DOHH2 (cell line): ENCODE measurements around the gene OR5B17.

Source experiments
- H3F3A ChIP-seq: fragments of 200-600 bp; sonication (generic), shearing (Covaris generic); 2 replicates; pipeline ENCODE4 v1.6.0; 2016; ENCODE audit warnings: antibody characterized with exemption, mild to moderate bottlenecking; ENCODE audit not compliant: control insufficient read depth, insufficient read depth
- H3K27ac ChIP-seq: fragments of 200-600 bp; sonication (generic); 2 replicates; pipeline ENCODE4 v1.5.1; 2014; ENCODE audit warnings: low read depth, mild to moderate bottlenecking, low read length, moderate library complexity
- H3K27me3 ChIP-seq: fragments of 200-600 bp; sonication (generic); 2 replicates; pipeline ENCODE4 v1.6.1; 2014; ENCODE audit warnings: mild to moderate bottlenecking, low read length, mixed read lengths; ENCODE audit not compliant: control insufficient read depth
- H3K36me3 ChIP-seq: fragments of 200-600 bp; sonication (generic); 2 replicates; pipeline ENCODE4 v1.6.1; 2014; ENCODE audit warnings: mild to moderate bottlenecking, low read length, moderate library complexity, mixed read lengths; ENCODE audit not compliant: control insufficient read depth
- H3K4me1 ChIP-seq: fragments of 200-600 bp; sonication (generic); 2 replicates; pipeline ENCODE4 v1.6.1; 2014; ENCODE audit warnings: mild to moderate bottlenecking, low read length, mixed read lengths; ENCODE audit not compliant: control insufficient read depth
- H3K4me2 ChIP-seq: fragments of 200-600 bp; sonication (generic); 2 replicates; pipeline ENCODE4 v1.6.0; 2014; ENCODE audit warnings: mild to moderate bottlenecking, low read length, moderate library complexity
- H3K4me3 ChIP-seq: fragments of 200-600 bp; sonication (generic); 2 replicates; pipeline ENCODE4 v1.5.1; 2014; ENCODE audit warnings: mild to moderate bottlenecking, low read length, mixed read lengths
- H3K79me2 ChIP-seq: fragments of 200-600 bp; sonication (generic); 2 replicates; pipeline ENCODE4 v1.6.1; 2014; ENCODE audit warnings: mild to moderate bottlenecking, low read length, mixed read lengths; ENCODE audit not compliant: control insufficient read depth
- H3K9me2 ChIP-seq: fragments of 200-600 bp; sonication (generic); replicated peaks from 2 replicates; pipeline ENCODE4 v1.6.1; 2014; ENCODE audit warnings: mild to moderate bottlenecking, low read length, mixed read lengths; ENCODE audit not compliant: control insufficient read depth
- H3K9me3 ChIP-seq: fragments of 200-600 bp; sonication (generic); 2 replicates; pipeline ENCODE4 v1.6.1; 2014; ENCODE audit warnings: antibody characterized with exemption, low read length, mixed read lengths; ENCODE audit not compliant: control insufficient read depth, insufficient read depth
- H4K20me1 ChIP-seq: fragments of 200-600 bp; sonication (generic); 2 replicates; pipeline ENCODE4 v1.6.0; 2014; ENCODE audit warnings: low read depth, mild to moderate bottlenecking, antibody characterized with exemption, low read length, moderate library complexity; ENCODE audit not compliant: control insufficient read depth, insufficient read depth
- CTCF ChIP-seq: fragments of 200-600 bp; sonication (generic); IDR thresholded peaks from one replicate; pipeline ENCODE4 v1.5.1; 2014; ENCODE audit warnings: antibody characterized with exemption, mild to moderate bottlenecking, low read depth, low read length; ENCODE audit not compliant: poor library complexity, severe bottlenecking
- EZH2phosphoT487 ChIP-seq: fragments of 200-600 bp; sonication (generic); IDR thresholded peaks from 2 replicates; pipeline ENCODE4 v1.6.1; 2017; ENCODE audit warnings: borderline replicate concordance, mild to moderate bottlenecking, antibody characterized with exemption, low read length, moderate library complexity, mixed read lengths

OR5B17 gene

GRCh38 chr11:58318532-58318931 is 40.3 kb downstream of the OR5B17 start:
- no peak for TF ChIP-seq EZH2phosphoT487
- TF ChIP-seq CTCF = no peak
- no peak overlapping the region for H3K4me2 ChIP-seq
- no peaks in the 10 kb centered on the region for H3K36me3 ChIP-seq
- no peaks in the 10 kb centered on the region for H3K79me2 ChIP-seq
- no peak overlapping the region for H3K4me3 ChIP-seq
- no peaks in the 10 kb centered on the region for H3K9me3 ChIP-seq
- no peaks in the 10 kb centered on the region for H3K27me3 ChIP-seq
- no peaks in the 10 kb centered on the region for H3K9me2 ChIP-seq
- no peaks in the 10 kb centered on the region for H3F3A ChIP-seq
- no peaks in the 10 kb centered on the region for H4K20me1 ChIP-seq
- H3K27ac ChIP-seq = no peak overlapping the region
- H3K4me1 ChIP-seq = no peaks in the 10 kb centered on the region

GRCh38 chr11:58316142-58316541 is 42.7 kb downstream of the OR5B17 start:
- no peaks in the 10 kb centered on the region for H3K4me1 ChIP-seq
- no peaks in the 10 kb centered on the region for H3K27me3 ChIP-seq
- H3K9me2 ChIP-seq = no peaks in the 10 kb centered on the region
- H4K20me1 ChIP-seq = no peaks in the 10 kb centered on the region
- TF ChIP-seq EZH2phosphoT487 = no peak
- TF ChIP-seq CTCF = no peak
- no peaks in the 10 kb centered on the region for H3K79me2 ChIP-seq
- no peaks in the 10 kb centered on the region for H3K9me3 ChIP-seq
- H3F3A ChIP-seq = no peaks in the 10 kb centered on the region
- no peak overlapping the region for H3K4me3 ChIP-seq
- no peak overlapping the region for H3K27ac ChIP-seq
- no peak overlapping the region for H3K4me2 ChIP-seq
- no peaks in the 10 kb centered on the region for H3K36me3 ChIP-seq
